HEK293 (cell line): ENCODE data around the gene PPP1R9B.

Source experiments
- CTCF ChIA-PET: fragments of 350-600 bp; formaldehyde crosslinking; extraction: SDS; loops from one replicate; lab custom pipeline; 2021; ENCODE audit warnings: antibody characterized with exemption; lab: Yijun Ruan, JAX
- POLR2A ChIA-PET: fragments of 300-600 bp; formaldehyde crosslinking; extraction: SDS; loops from one replicate; lab custom pipeline; 2020; ENCODE audit warnings: antibody characterized with exemption, inconsistent platforms; lab: Yijun Ruan, JAX
- H3K27ac ChIP-seq: fragments of 200-500 bp; sonication (Bioruptor generic); 2 replicates; pipeline ENCODE4 v1.5.1; 2014; ENCODE audit warnings: low read depth, low read length, control low read depth, inconsistent platforms; ENCODE audit errors: extremely low read depth
- H3K36me3 ChIP-seq, 2 experiments: fragments of 200-500 bp in 1 of 2; sonication (Bioruptor generic) in 1 of 2; 1 replicate in 1 of 2; 2 replicates in 1 of 2; pipeline ENCODE4 v1.5.1; 2014 to 2017; ENCODE audit warnings: inconsistent platforms in 2 of 2, low read length in 2 of 2; ENCODE audit not compliant: control insufficient read depth in 2 of 2, insufficient read depth in 1 of 2
- H3K4me1 ChIP-seq: fragments of 200-500 bp; sonication (Bioruptor generic); 2 replicates; pipeline ENCODE4 v1.5.1; 2014; ENCODE audit warnings: mild to moderate bottlenecking, low read length, inconsistent platforms; ENCODE audit not compliant: control insufficient read depth, insufficient read depth
- H3K4me3 ChIP-seq: 2 replicates; pipeline ENCODE4 v1.5.1; 2011; ENCODE audit warnings: low read depth, mild to moderate bottlenecking, control low read depth, low read length, moderate library complexity
- H3K9me3 ChIP-seq: fragments of 200-500 bp; sonication (Bioruptor generic); 2 replicates; pipeline ENCODE4 v1.5.1; 2014; ENCODE audit warnings: low read depth, low read length, inconsistent platforms; ENCODE audit not compliant: control insufficient read depth, insufficient read depth
- BCL11B ChIP-seq: fragments of 450-650 bp; formaldehyde crosslinking; IDR thresholded peaks from 2 replicates; pipeline ENCODE4 v1.5.1; 2016; ENCODE audit warnings: low read depth, missing biosample characterization, missing genetic modification characterization
- GLIS1 ChIP-seq: fragments of 450-650 bp; formaldehyde crosslinking; IDR thresholded peaks from 2 replicates; pipeline ENCODE4 v1.5.1; 2016; ENCODE audit warnings: missing biosample characterization, missing genetic modification characterization
- GLIS2 ChIP-seq: fragments of 450-650 bp; formaldehyde crosslinking; IDR thresholded peaks from 2 replicates; pipeline ENCODE4 v1.5.1; 2016; ENCODE audit warnings: missing biosample characterization, missing genetic modification characterization
- INSM2 ChIP-seq: fragments of 450-650 bp; formaldehyde crosslinking; IDR thresholded peaks from 2 replicates; pipeline ENCODE4 v1.5.1; 2016; ENCODE audit warnings: missing biosample characterization, missing genetic modification characterization
- MYNN ChIP-seq: fragments of 450-650 bp; formaldehyde crosslinking; IDR thresholded peaks from 2 replicates; pipeline ENCODE4 v1.5.1; 2016; ENCODE audit warnings: missing biosample characterization, missing genetic modification characterization, borderline replicate concordance
- PRDM1 ChIP-seq: fragments of 450-650 bp; formaldehyde crosslinking; IDR thresholded peaks from 2 replicates; pipeline ENCODE4; 2016; ENCODE audit warnings: missing biosample characterization, missing genetic modification characterization
- TSHZ1 ChIP-seq: fragments of 450-650 bp; formaldehyde crosslinking; IDR thresholded peaks from 2 replicates; pipeline ENCODE4 v1.5.1; 2016; ENCODE audit warnings: missing biosample characterization, missing genetic modification characterization, borderline replicate concordance
- YY2 ChIP-seq: fragments of 450-650 bp; formaldehyde crosslinking; IDR thresholded peaks from 2 replicates; pipeline ENCODE4 v1.5.1; 2016; ENCODE audit warnings: missing biosample characterization, missing genetic modification characterization
- ZBTB48 ChIP-seq: fragments of 450-650 bp; formaldehyde crosslinking; IDR thresholded peaks from 2 replicates; pipeline ENCODE4 v1.5.1; 2016; ENCODE audit warnings: missing biosample characterization, missing genetic modification characterization
- ZEB2 ChIP-seq: fragments of 450-650 bp; formaldehyde crosslinking; IDR thresholded peaks from 2 replicates; pipeline ENCODE4 v1.5.1; 2016; ENCODE audit warnings: missing biosample characterization, missing genetic modification characterization
- ZNF23 ChIP-seq: fragments of 450-650 bp; formaldehyde crosslinking; IDR thresholded peaks from 2 replicates; pipeline ENCODE4 v1.5.1; 2016; ENCODE audit warnings: missing biosample characterization, missing genetic modification characterization, borderline replicate concordance
- ZNF239 ChIP-seq: fragments of 450-650 bp; formaldehyde crosslinking; IDR thresholded peaks from 2 replicates; pipeline ENCODE4 v1.5.1; 2016; ENCODE audit warnings: missing biosample characterization, missing genetic modification characterization
- ZNF280D ChIP-seq: fragments of 450-650 bp; formaldehyde crosslinking; IDR thresholded peaks from 2 replicates; pipeline ENCODE4 v1.5.1; 2016; ENCODE audit warnings: missing biosample characterization, missing genetic modification characterization
- ZNF311 ChIP-seq: fragments of 450-650 bp; formaldehyde crosslinking; IDR thresholded peaks from 2 replicates; pipeline ENCODE4 v1.5.1; 2017; ENCODE audit warnings: missing biosample characterization, missing genetic modification characterization, borderline replicate concordance
- ZNF404 ChIP-seq: fragments of 450-650 bp; formaldehyde crosslinking; IDR thresholded peaks from 2 replicates; pipeline ENCODE4 v1.5.1; 2017; ENCODE audit warnings: missing biosample characterization, missing genetic modification characterization
- ZNF426 ChIP-seq: fragments of 450-650 bp; formaldehyde crosslinking; IDR thresholded peaks from 2 replicates; pipeline ENCODE4 v1.5.1; 2017; ENCODE audit warnings: missing biosample characterization, missing genetic modification characterization, mild to moderate bottlenecking, inconsistent platforms, moderate library complexity
- ZNF558 ChIP-seq: fragments of 450-650 bp; formaldehyde crosslinking; IDR thresholded peaks from 2 replicates; pipeline ENCODE4 v1.5.1; 2016; ENCODE audit warnings: missing biosample characterization, missing genetic modification characterization
- ZNF626 ChIP-seq: fragments of 450-650 bp; sonication (Bioruptor Pico); formaldehyde crosslinking; IDR thresholded peaks from 2 replicates; pipeline ENCODE4 v1.5.1; 2018; ENCODE audit warnings: missing biosample characterization, missing genetic modification characterization, inconsistent platforms
- ZNF791 ChIP-seq: fragments of 450-650 bp; formaldehyde crosslinking; IDR thresholded peaks from 2 replicates; pipeline ENCODE4 v1.5.1; 2016; ENCODE audit warnings: missing biosample characterization, missing genetic modification characterization
- TF ChIP-seq, protein P1 (sequence below): fragments of 450-650 bp; formaldehyde crosslinking; IDR thresholded peaks from 2 replicates; pipeline ENCODE4 v1.5.1; 2016; ENCODE audit warnings: missing biosample characterization, missing genetic modification characterization
- TF ChIP-seq, protein P2 (sequence below): fragments of 450-650 bp; formaldehyde crosslinking; IDR thresholded peaks from 2 replicates; pipeline ENCODE4 v1.5.1; 2016; ENCODE audit warnings: missing biosample characterization, missing genetic modification characterization

Gene PPP1R9B

DNA sequence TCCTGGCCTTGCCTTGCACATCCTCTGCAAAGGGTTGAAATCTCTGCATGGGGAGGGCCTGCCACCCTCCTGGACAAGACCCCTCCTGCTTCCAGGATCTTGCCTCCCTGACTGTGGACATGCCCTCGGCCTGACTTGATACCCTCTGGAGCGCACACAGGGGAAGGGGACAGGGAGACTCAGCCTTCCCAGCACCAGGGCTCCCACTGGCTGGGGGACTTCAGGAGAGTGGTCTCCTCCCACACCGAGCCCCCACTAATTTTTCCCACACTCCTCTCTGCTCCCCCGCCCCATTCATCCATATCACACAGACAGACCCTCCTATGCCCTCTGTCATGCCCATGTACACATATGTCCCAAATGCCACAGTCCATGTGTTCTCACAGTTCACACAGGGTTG is 29.6 kb upstream of the PPP1R9B start:
- no peak for TF ChIP-seq ZNF311 (tag by site-specific recombination)
- no peak for TF ChIP-seq ZNF404
- TF ChIP-seq GLIS2 (tag by site-specific recombination), result no peak
- TF ChIP-seq TSHZ1, result no peak
- no peak for TF ChIP-seq ZNF558 (tag by site-specific recombination)
- no peak for TF ChIP-seq BCL11B (tag by site-specific recombination)
- no peak for TF ChIP-seq ZEB2 (tag by site-specific recombination)
- TF ChIP-seq ZBTB48 (tag by site-specific recombination), result no peak
- TF ChIP-seq ZNF426 (tag by site-specific recombination), result no peak
- no peak for TF ChIP-seq ZNF280D (tag by site-specific recombination)
- no peak for TF ChIP-seq ZNF23 (tag by site-specific recombination)
- Histone ChIP-seq H3K36me3 (no peaks in the 10 kb centered on the region), H3K27ac (no peak overlapping the region), H3K9me3 (no peaks in the 10 kb centered on the region), H3K4me3 (no peak overlapping the region), H3K4me1 (peaks cover 11% of the 10 kb centered on the region)
- POLR2A ChIA-PET, result no interaction called here
- CTCF ChIA-PET, result interaction anchor here (2.7 to 3.2 kb wide), 2 partner anchors 10 to 18 kb away, joined by 11 to 17 read pairs; no protein-coding TSS in a partner anchor

GRCh38 chr17:50177983-50178834 is 27.7 kb upstream of the PPP1R9B start:
- CTCF ChIA-PET, result interaction anchor here (0.6 to 4.3 kb wide), 35 partner anchors 9 to 219 kb away, joined by 3 to 83 read pairs (median 4); partner anchors contain the start of genes COL1A1, LRRC59, SGCA and TMEM92
- Histone ChIP-seq H3K27ac (peak overlapping the region; percentile 76), H3K9me3 (no peaks in the 10 kb centered on the region), H3K36me3 (no peaks in the 10 kb centered on the region), H3K4me3 (no peak overlapping the region), H3K4me1 (peaks cover 11% of the 10 kb centered on the region)
- POLR2A ChIA-PET, result interaction anchor here (0.5 to 2.5 kb wide), 17 partner anchors 9 to 688 kb away, joined by 3 to 31 read pairs (median 5); partner anchors contain the start of gene PPP1R9B
- TF ChIP-seq GLIS1 (tag by site-specific recombination) (peak; percentile 99), ZNF791 (tag by site-specific recombination) (no peak), MYNN (tag by site-specific recombination) (no peak), YY2 (peak; percentile 50; the same call in 1 of the 2 replicates), ZNF239 (tag by site-specific recombination) (no peak), ZBTB48 (tag by site-specific recombination) (peak; percentile 85; the same call in 1 of the 2 replicates), INSM2 (no peak), ZNF558 (tag by site-specific recombination) (no peak), ZNF626 (tag by site-specific recombination) (no peak), PRDM1 (tag by site-specific recombination) (no peak)
- TF ChIP-seq, protein P1, sequence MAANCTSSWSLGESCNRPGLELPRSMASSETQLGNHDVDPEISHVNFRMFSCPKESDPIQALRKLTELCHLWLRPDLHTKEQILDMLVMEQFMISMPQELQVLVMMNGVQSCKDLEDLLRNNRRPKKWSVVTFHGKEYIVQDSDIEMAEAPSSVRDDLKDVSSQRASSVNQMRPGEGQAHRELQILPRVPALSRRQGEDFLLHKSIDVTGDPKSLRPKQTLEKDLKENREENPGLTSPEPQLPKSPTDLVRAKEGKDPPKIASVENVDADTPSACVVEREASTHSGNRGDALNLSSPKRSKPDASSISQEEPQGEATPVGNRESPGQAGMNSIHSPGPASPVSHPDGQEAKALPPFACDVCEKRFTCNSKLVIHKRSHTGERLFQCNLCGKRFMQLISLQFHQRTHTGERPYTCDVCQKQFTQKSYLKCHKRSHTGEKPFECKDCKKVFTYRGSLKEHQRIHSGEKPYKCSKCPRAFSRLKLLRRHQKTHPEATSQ (tag by site-specific recombination), result no peak
- TF ChIP-seq, protein P2, sequence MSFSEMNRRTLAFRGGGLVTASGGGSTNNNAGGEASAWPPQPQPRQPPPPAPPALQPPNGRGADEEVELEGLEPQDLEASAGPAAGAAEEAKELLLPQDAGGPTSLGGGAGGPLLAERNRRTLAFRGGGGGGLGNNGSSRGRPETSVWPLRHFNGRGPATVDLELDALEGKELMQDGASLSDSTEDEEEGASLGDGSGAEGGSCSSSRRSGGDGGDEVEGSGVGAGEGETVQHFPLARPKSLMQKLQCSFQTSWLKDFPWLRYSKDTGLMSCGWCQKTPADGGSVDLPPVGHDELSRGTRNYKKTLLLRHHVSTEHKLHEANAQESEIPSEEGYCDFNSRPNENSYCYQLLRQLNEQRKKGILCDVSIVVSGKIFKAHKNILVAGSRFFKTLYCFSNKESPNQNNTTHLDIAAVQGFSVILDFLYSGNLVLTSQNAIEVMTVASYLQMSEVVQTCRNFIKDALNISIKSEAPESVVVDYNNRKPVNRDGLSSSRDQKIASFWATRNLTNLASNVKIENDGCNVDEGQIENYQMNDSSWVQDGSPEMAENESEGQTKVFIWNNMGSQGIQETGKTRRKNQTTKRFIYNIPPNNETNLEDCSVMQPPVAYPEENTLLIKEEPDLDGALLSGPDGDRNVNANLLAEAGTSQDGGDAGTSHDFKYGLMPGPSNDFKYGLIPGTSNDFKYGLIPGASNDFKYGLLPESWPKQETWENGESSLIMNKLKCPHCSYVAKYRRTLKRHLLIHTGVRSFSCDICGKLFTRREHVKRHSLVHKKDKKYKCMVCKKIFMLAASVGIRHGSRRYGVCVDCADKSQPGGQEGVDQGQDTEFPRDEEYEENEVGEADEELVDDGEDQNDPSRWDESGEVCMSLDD (tag by site-specific recombination), result peak; percentile 66; the same call in 1 of the 2 replicates
